Measurements from ENCODE around the gene HIP1R.

Gene HIP1R

DNA sequence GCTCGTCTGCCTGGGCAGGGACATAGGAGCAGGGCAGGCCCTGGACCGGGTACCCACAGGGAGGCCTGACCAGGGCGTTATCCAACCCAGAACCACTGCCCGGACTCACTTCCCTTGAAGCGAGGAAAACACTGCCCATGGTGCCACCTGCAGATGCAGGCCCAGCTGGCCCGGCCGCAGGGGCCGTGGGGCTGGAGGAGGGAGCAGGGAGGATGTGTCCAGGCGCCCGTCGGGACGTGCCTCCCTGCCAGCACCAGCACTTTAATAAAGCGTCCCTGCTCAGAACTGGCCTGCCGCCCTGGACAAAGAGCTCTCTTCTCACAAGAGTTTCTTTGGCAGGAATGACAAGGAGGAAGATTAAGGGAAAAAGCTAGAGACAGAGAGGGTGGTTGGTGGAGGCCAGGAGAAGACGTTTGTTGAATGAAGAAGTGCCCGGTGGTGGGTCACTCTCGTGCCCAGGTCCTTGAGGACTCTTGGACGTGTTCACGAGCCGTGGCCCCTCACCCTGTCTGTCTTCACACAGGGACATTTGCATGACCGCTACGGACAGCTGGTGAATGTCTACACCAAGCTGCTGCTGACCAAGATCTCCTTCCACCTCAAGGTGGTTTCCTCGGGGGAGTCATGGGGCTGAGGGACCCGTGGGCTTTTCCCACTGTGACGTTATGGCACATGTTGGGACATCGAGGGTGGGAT lies 14.2 kb downstream of the HIP1R start:
- Histone ChIP-seq H2AFZ (ENCODE audit: low read length) (no peak overlapping the region), H4K20me1 (ENCODE audit: insufficient read depth, low read length) (no peaks in the 10 kb centered on the region), H3K9me2 (replicated peaks; ENCODE audit: insufficient read depth, low read length) (no peaks in the 10 kb centered on the region), H3K4me3 (ENCODE audit: low read length) (no peak overlapping the region), H3K4me2 (ENCODE audit: low read depth, low read length) (no peak overlapping the region), H3K36me3 (replicated peaks; ENCODE audit: insufficient read depth, low read length) (no peaks in the 10 kb centered on the region), H3K4me1 (ENCODE audit: low read length) (no peaks in the 10 kb centered on the region), H3K9me3 (replicated peaks; ENCODE audit: insufficient read depth, low read length) (no peaks in the 10 kb centered on the region), H3K27me3 (replicated peaks; ENCODE audit: insufficient read depth, low read length) (no peaks in the 10 kb centered on the region), H3K27ac (ENCODE audit: low read length) (no peak overlapping the region), H3K9ac (ENCODE audit: low read length) (no peak overlapping the region), H3K79me2 (ENCODE audit: low read length) (no peaks in the 10 kb centered on the region), H3F3A (ENCODE audit: insufficient read depth, low read length) (no peaks in the 10 kb centered on the region)
- DNase-seq = no peak
- TF ChIP-seq EZH2phosphoT487 (IDR thresholded peaks at IDR 0.05; ENCODE audit: low read length) (no peak), EZH2 (optimal IDR thresholded peaks at IDR 0.05; ENCODE audit: low read depth, low read length) (no peak)
- TF ChIP-seq, protein P1, sequence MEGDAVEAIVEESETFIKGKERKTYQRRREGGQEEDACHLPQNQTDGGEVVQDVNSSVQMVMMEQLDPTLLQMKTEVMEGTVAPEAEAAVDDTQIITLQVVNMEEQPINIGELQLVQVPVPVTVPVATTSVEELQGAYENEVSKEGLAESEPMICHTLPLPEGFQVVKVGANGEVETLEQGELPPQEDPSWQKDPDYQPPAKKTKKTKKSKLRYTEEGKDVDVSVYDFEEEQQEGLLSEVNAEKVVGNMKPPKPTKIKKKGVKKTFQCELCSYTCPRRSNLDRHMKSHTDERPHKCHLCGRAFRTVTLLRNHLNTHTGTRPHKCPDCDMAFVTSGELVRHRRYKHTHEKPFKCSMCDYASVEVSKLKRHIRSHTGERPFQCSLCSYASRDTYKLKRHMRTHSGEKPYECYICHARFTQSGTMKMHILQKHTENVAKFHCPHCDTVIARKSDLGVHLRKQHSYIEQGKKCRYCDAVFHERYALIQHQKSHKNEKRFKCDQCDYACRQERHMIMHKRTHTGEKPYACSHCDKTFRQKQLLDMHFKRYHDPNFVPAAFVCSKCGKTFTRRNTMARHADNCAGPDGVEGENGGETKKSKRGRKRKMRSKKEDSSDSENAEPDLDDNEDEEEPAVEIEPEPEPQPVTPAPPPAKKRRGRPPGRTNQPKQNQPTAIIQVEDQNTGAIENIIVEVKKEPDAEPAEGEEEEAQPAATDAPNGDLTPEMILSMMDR (IDR thresholded peaks at IDR 0.05; ENCODE audit: low read length) = no peak

DNA sequence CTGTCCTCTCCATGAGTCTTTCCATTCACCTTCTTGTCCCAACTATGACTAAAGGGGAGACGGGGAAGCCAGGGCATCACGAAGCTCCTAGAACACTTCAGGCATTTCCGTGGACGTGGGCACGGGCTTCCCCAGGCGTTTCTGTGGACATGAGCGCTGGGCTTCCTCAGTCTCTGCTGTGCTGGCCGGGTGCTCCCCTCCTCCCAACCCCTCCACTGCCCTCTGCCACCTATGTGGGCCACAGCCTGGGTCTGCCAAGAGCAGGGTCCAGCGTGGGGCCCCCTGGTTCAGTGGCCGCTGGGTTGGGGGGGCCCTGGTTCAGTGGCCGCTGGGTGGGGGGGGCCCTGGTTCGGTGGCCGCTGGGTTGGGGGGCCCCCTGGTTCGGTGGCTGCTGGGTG lies 14.8 kb downstream of the HIP1R start:
- H3K79me2 ChIP-seq (ENCODE audit: low read length) = no peaks in the 10 kb centered on the region
- no peak for DNase-seq
- no peak overlapping the region for H3K27ac ChIP-seq (ENCODE audit: low read length)
- no peaks in the 10 kb centered on the region for H3F3A ChIP-seq (ENCODE audit: insufficient read depth, low read length)
- no peak overlapping the region for H2AFZ ChIP-seq (ENCODE audit: low read length)
- no peaks in the 10 kb centered on the region for H3K9me3 ChIP-seq (replicated peaks; ENCODE audit: insufficient read depth, low read length)
- no peak overlapping the region for H3K4me3 ChIP-seq (ENCODE audit: low read length)
- no peaks in the 10 kb centered on the region for H3K27me3 ChIP-seq (replicated peaks; ENCODE audit: insufficient read depth, low read length)
- H4K20me1 ChIP-seq (ENCODE audit: insufficient read depth, low read length) = no peaks in the 10 kb centered on the region
- H3K36me3 ChIP-seq (replicated peaks; ENCODE audit: insufficient read depth, low read length) = no peaks in the 10 kb centered on the region
- no peak overlapping the region for H3K4me2 ChIP-seq (ENCODE audit: low read depth, low read length)
- TF ChIP-seq EZH2phosphoT487 (IDR thresholded peaks at IDR 0.05; ENCODE audit: low read length) (no peak), EZH2 (optimal IDR thresholded peaks at IDR 0.05; ENCODE audit: low read depth, low read length) (no peak)
- TF ChIP-seq, protein P1 (IDR thresholded peaks at IDR 0.05; ENCODE audit: low read length) = no peak
- no peak overlapping the region for H3K9ac ChIP-seq (ENCODE audit: low read length)
- no peaks in the 10 kb centered on the region for H3K9me2 ChIP-seq (replicated peaks; ENCODE audit: insufficient read depth, low read length)
- no peaks in the 10 kb centered on the region for H3K4me1 ChIP-seq (ENCODE audit: low read length)

GRCh38 chr12:122850695-122851350 lies 15.6 kb downstream of the HIP1R start:
- no peak overlapping the region for H2AFZ ChIP-seq (ENCODE audit: low read length)
- H3K27me3 ChIP-seq (replicated peaks; ENCODE audit: insufficient read depth, low read length) = no peaks in the 10 kb centered on the region
- no peak overlapping the region for H3K9ac ChIP-seq (ENCODE audit: low read length)
- H3K4me1 ChIP-seq (ENCODE audit: low read length) = no peaks in the 10 kb centered on the region
- no peaks in the 10 kb centered on the region for H3K79me2 ChIP-seq (ENCODE audit: low read length)
- H3F3A ChIP-seq (ENCODE audit: insufficient read depth, low read length) = no peaks in the 10 kb centered on the region
- no peak for DNase-seq
- H3K27ac ChIP-seq (ENCODE audit: low read length) = no peak overlapping the region
- TF ChIP-seq EZH2 (optimal IDR thresholded peaks at IDR 0.05; ENCODE audit: low read depth, low read length) (no peak), EZH2phosphoT487 (IDR thresholded peaks at IDR 0.05; ENCODE audit: low read length) (no peak)
- TF ChIP-seq, protein P1 (IDR thresholded peaks at IDR 0.05; ENCODE audit: low read length) = no peak
- H3K36me3 ChIP-seq (replicated peaks; ENCODE audit: insufficient read depth, low read length) = no peaks in the 10 kb centered on the region
- H3K4me2 ChIP-seq (ENCODE audit: low read depth, low read length) = no peak overlapping the region
- H3K9me3 ChIP-seq (replicated peaks; ENCODE audit: insufficient read depth, low read length) = no peaks in the 10 kb centered on the region
- no peak overlapping the region for H3K4me3 ChIP-seq (ENCODE audit: low read length)
- H4K20me1 ChIP-seq (ENCODE audit: insufficient read depth, low read length) = no peaks in the 10 kb centered on the region
- no peaks in the 10 kb centered on the region for H3K9me2 ChIP-seq (replicated peaks; ENCODE audit: insufficient read depth, low read length)
